H1 (cell line): ENCODE data around the gene ADGRB2.

ENCODE experiments used
- ATF3 ChIP-seq: IDR thresholded peaks from 2 replicates; pipeline ENCODE4 v1.6.1; 2011; ENCODE audit warnings: low read depth, mild to moderate bottlenecking, low read length; ENCODE audit not compliant: insufficient read depth
- BACH1 ChIP-seq: IDR thresholded peaks from 2 replicates; pipeline ENCODE4 v1.6.1; 2012; ENCODE audit warnings: low read length, improper control_type of control experiment
- CTBP2 ChIP-seq: IDR thresholded peaks from 2 replicates; pipeline ENCODE4 v1.7.0; 2011; ENCODE audit warnings: borderline replicate concordance, mild to moderate bottlenecking, moderate library complexity, mixed read lengths, low read length; ENCODE audit not compliant: insufficient read depth, insufficient read length
- CTCF ChIP-seq, 3 experiments: IDR thresholded peaks; 1 replicate in 2 of 3; 2 replicates in 1 of 3; pipeline versions ENCODE4 v1.5.1 to v1.6.1; 2011; ENCODE audit warnings: low read length in 3 of 3, mild to moderate bottlenecking in 3 of 3, inconsistent platforms in 2 of 3, low read depth in 1 of 3, moderate library complexity in 1 of 3; ENCODE audit not compliant: insufficient read depth in 1 of 3; ENCODE audit errors: control extremely low read depth in 1 of 3
- EZH2 ChIP-seq: fragments of 200-600 bp; sonication (generic); IDR thresholded peaks from 2 replicates; pipeline ENCODE4 v1.7.1; 2012; ENCODE audit warnings: low read depth, mild to moderate bottlenecking, moderate library complexity, low read length, inconsistent platforms; ENCODE audit not compliant: severe bottlenecking
- NRF1 ChIP-seq: IDR thresholded peaks from 2 replicates; pipeline ENCODE4 v1.6.1; 2011; ENCODE audit warnings: mild to moderate bottlenecking, low read depth, low read length, improper control_type of control experiment
- PHF8 ChIP-seq: fragments of 200-600 bp; sonication (generic); conservative IDR thresholded peaks from 2 replicates; pipeline ENCODE4 v1.7.1; 2012; ENCODE audit warnings: low read depth, mild to moderate bottlenecking, inconsistent platforms, low read length, moderate library complexity
- POLR2A ChIP-seq, 2 experiments: IDR thresholded peaks; 1 replicate in 1 of 2; 2 replicates in 1 of 2; pipeline ENCODE4 v1.6.1; 2011; ENCODE audit warnings: low read depth in 2 of 2, low read length in 2 of 2, mild to moderate bottlenecking in 2 of 2; ENCODE audit errors: control extremely low read depth in 1 of 2
- POLR2AphosphoS5 ChIP-seq: IDR thresholded peaks from 2 replicates; pipeline ENCODE4 v1.6.1; 2011; ENCODE audit warnings: low read depth, low read length
- RAD21 ChIP-seq, 2 experiments: IDR thresholded peaks in 1 of 2; conservative IDR thresholded peaks in 1 of 2; 2 replicates each; pipeline ENCODE4 v1.6.1; 2011; ENCODE audit warnings: low read depth in 2 of 2, low read length in 2 of 2, improper control_type of control experiment in 1 of 2, inconsistent platforms in 1 of 2, mild to moderate bottlenecking in 1 of 2, moderate library complexity in 1 of 2
- TAF1 ChIP-seq: IDR thresholded peaks from 2 replicates; pipeline ENCODE4 v1.6.1; 2011; ENCODE audit warnings: mild to moderate bottlenecking, low read depth, low read length
- YY1 ChIP-seq: IDR thresholded peaks from 2 replicates; pipeline ENCODE4 v1.6.1; 2011; ENCODE audit warnings: low read depth, mild to moderate bottlenecking, low read length
- ZNF274 ChIP-seq: IDR thresholded peaks from 2 replicates; pipeline ENCODE4 v1.7.0; 2012; ENCODE audit warnings: low read length, borderline replicate concordance; ENCODE audit errors: extremely low read depth

DNA sequence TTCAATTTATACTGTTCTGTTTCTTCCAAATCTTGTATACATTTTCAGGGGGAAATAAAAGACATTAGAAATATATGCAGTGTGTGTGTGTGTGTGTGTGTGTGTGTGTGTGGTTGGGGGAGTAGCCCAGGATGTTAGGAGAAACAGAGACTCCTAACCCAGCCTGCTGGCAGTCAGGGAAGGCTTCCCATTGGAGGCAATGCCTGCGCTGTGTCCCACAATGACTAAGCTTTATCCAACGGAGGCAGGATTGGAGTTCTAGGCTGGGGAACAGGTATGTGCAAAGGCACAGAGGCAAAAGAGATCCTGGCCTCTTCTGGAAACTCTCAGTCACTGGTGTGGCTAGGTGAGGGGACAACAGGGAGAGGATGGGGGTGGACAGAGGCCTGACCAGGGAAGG, 16.5 kb upstream of the ADGRB2 start:
- no peak for TF ChIP-seq YY1
- TF ChIP-seq RAD21 (IDR thresholded peaks at IDR 0.05 in 1 of 2, conservative IDR thresholded peaks at IDR 0.05 in 1 of 2; ENCODE audit: low read depth in 2 of 2, low read length in 2 of 2) = no peak
- TF ChIP-seq CTCF (IDR thresholded peaks at IDR 0.05; ENCODE audit: control extremely low read depth in 1 of 3, insufficient read depth in 1 of 3, low read depth in 1 of 3, low read length in 3 of 3) = no peak
- no peak for TF ChIP-seq ATF3
- no peak for TF ChIP-seq EZH2
- no peak for TF ChIP-seq TAF1
- TF ChIP-seq POLR2AphosphoS5 = no peak
- no peak for TF ChIP-seq CTBP2
- TF ChIP-seq ZNF274 = no peak
- TF ChIP-seq BACH1 = no peak
- TF ChIP-seq NRF1 = no peak
- no peak for TF ChIP-seq POLR2A (IDR thresholded peaks at IDR 0.05; ENCODE audit: control extremely low read depth in 1 of 2, low read depth in 2 of 2, low read length in 2 of 2)
- no peak for TF ChIP-seq PHF8
